Endothelial cell of umbilical vein (primary cell): Measurements from ENCODE around the gene CCP110.

Experiments used
- CTCF ChIP-seq, 2 donors: IDR thresholded peaks; 1 replicate in 1 of 2; 2 replicates in 1 of 2; pipeline ENCODE4 v1.5.1; 2011; ENCODE audit warnings: low read length in 2 of 2, mild to moderate bottlenecking in 2 of 2, moderate library complexity in 2 of 2, control low read depth in 1 of 2, inconsistent platforms in 1 of 2, low read depth in 1 of 2; ENCODE audit not compliant: insufficient read depth in 1 of 2; ENCODE audit errors: extremely low read depth in 1 of 2
- EZH2 ChIP-seq: IDR thresholded peaks from 2 replicates; pipeline ENCODE4 v1.6.1; 2012; ENCODE audit warnings: borderline replicate concordance, low read depth, mild to moderate bottlenecking, moderate library complexity, low read length, inconsistent platforms; ENCODE audit not compliant: severe bottlenecking
- FOS ChIP-seq: IDR thresholded peaks from 2 replicates; pipeline ENCODE4 v1.6.1; 2011; ENCODE audit warnings: mild to moderate bottlenecking, low read length, moderate library complexity, borderline replicate concordance; ENCODE audit not compliant: insufficient read depth
- GATA2 ChIP-seq: IDR thresholded peaks from 2 replicates; pipeline ENCODE4 v1.7.0; 2011; ENCODE audit warnings: low read depth, mild to moderate bottlenecking, moderate library complexity, mixed read lengths, low read length; ENCODE audit not compliant: insufficient read length, insufficient read depth
- JUN ChIP-seq: IDR thresholded peaks from 2 replicates; pipeline ENCODE4 v1.6.1; 2011; ENCODE audit warnings: borderline replicate concordance, low read depth; ENCODE audit not compliant: insufficient read length, insufficient read depth
- POLR2A ChIP-seq: IDR thresholded peaks from 2 replicates; pipeline ENCODE4 v1.6.1; 2012; ENCODE audit warnings: low read depth, mild to moderate bottlenecking, control low read depth, low read length
- POLR2AphosphoS5 ChIP-seq: IDR thresholded peaks from 2 replicates; pipeline ENCODE4 v1.6.1; 2012; ENCODE audit warnings: low read depth, mild to moderate bottlenecking, control low read depth, low read length, moderate library complexity; ENCODE audit not compliant: insufficient read depth
- TF ChIP-seq, protein P1 (sequence below): IDR thresholded peaks from 2 replicates; pipeline ENCODE4 v1.6.1; 2011; ENCODE audit not compliant: insufficient read depth, insufficient read length

DNA sequence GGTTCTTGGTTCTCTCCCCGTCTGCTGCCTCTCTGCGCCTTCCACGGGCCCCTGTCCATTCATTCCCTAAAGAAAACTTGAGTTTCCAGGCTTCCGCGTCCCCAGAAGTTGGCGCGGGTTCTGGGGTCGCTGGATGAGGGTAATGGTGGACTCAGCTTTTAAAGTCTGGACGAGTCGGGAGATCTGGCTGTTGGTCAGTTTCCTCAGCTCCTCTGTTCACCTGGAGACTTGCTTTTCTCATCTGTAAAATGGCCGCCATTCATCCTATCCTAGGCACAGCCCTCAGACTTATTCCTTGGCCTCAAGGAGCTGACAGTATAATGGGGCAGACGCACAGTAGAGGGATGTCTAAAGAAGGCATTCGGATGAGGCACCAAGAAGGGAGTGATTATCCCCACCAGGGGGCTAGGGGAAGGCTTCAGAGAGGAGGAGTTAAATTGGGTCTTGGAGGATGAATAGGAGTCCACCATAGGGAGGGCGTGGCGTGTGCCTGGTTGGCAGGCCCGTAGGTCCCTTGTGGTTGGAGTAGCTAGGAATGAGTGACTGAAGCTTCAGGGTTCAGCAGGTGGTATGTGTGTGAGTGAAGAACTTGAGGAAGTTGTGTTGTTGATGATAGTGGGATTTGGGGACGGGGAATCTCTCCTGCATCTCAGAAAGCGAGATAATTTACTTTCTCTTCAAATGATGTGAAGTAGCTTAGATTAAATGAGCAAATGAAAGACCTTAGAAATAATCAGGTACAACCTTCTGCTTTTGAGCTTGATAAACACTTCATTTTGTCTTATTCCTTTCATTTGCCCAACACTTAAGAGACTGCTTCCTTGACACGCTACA, 32.4 kb downstream of the CCP110 start:
- TF ChIP-seq POLR2AphosphoS5 (no peak), CTCF (IDR thresholded peaks at IDR 0.05; ENCODE audit: extremely low read depth in 1 of 2, insufficient read depth in 1 of 2, low read depth in 1 of 2, low read length in 2 of 2) (peak in 1 of 2 donors; percentile 20), JUN (no peak), POLR2A (no peak), EZH2 (no peak), FOS (no peak), GATA2 (no peak)
- TF ChIP-seq, protein P1, sequence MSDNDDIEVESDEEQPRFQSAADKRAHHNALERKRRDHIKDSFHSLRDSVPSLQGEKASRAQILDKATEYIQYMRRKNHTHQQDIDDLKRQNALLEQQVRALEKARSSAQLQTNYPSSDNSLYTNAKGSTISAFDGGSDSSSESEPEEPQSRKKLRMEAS, result no peak
